IMR-90 (cell line): ENCODE results near the gene UNC93B1. TPM values are rescaled to one million over a fixed set of nuclear protein-coding genes. Genes with fewer than 3 reads are reported as not detected.

Experiments used
- ATAC-seq: fragments of 200-7000 bp; cut with Tn5 transposase; 2 replicates; pipeline ENCODE4 v1.9.1; 2020; ENCODE audit warnings: low read depth, mild to moderate bottlenecking, moderate library complexity
- BruUV-seq: library from RNA; stranded (reverse); fragments of 400-500 nt; replicated peaks from 2 replicates; lab custom pipeline; 2021; lab: Mats Ljungman, UMichigan
- CTCF ChIA-PET: fragments of 300-600 bp; formaldehyde crosslinking; extraction: SDS; loops from one replicate; lab custom pipeline; 2021; ENCODE audit warnings: antibody characterized with exemption; lab: Yijun Ruan, JAX
- POLR2A ChIA-PET: fragments of 300-600 bp; sonication (Branson Sonifier 250); formaldehyde crosslinking; loops from one replicate; lab custom pipeline; 2022; ENCODE audit warnings: antibody characterized with exemption; ENCODE audit not compliant: unreplicated experiment; lab: Charles Lee
- DNase-seq: peaks from one replicate; pipeline ENCODE4 v3.0.0; 2013
- H2AFZ ChIP-seq: replicated peaks from 2 replicates; pipeline ENCODE3; 2013; ENCODE audit warnings: low read length, mild to moderate bottlenecking; ENCODE audit not compliant: poor library complexity
- H2AK5ac ChIP-seq: 2 replicates; pipeline ENCODE4 v1.6.1; 2013; ENCODE audit warnings: low read depth, low read length, inconsistent platforms
- H2AK9ac ChIP-seq: replicated peaks from 2 replicates; pipeline ENCODE3; 2013; ENCODE audit warnings: mild to moderate bottlenecking, low read depth, low read length, moderate library complexity; ENCODE audit not compliant: poor library complexity
- H2BK120ac ChIP-seq: 2 replicates; pipeline ENCODE4 v1.6.1; 2013; ENCODE audit warnings: low read depth, low read length, inconsistent platforms
- H2BK15ac ChIP-seq: 3 replicates; pipeline ENCODE4 v1.6.1; 2013; ENCODE audit warnings: low read depth, low read length, inconsistent platforms
- H2BK20ac ChIP-seq: 2 replicates; pipeline ENCODE4 v1.6.1; 2013; ENCODE audit warnings: low read depth, mild to moderate bottlenecking, inconsistent platforms, low read length, moderate library complexity
- H2BK5ac ChIP-seq: 2 replicates; pipeline ENCODE4 v1.6.1; 2013; ENCODE audit warnings: mild to moderate bottlenecking, low read depth, low read length, inconsistent platforms; ENCODE audit not compliant: poor library complexity, severe bottlenecking
- H3K14ac ChIP-seq: replicated peaks from 2 replicates; pipeline ENCODE4 v1.6.1; 2013; ENCODE audit warnings: low read depth, low read length, inconsistent platforms
- H3K18ac ChIP-seq: 2 replicates; pipeline ENCODE4 v1.6.1; 2013; ENCODE audit warnings: low read depth, low read length, control low read depth
- H3K23ac ChIP-seq: 2 replicates; pipeline ENCODE4 v1.6.1; 2013; ENCODE audit warnings: low read depth, low read length, inconsistent platforms
- H3K27ac ChIP-seq: 2 replicates; pipeline ENCODE4 v1.5.1; 2013; ENCODE audit warnings: mild to moderate bottlenecking, control low read depth, low read length; ENCODE audit not compliant: insufficient read depth
- H3K27me3 ChIP-seq: 2 replicates; pipeline ENCODE4 v1.6.1; 2013; ENCODE audit warnings: low read length; ENCODE audit not compliant: control insufficient read depth, insufficient read depth
- H3K36me3 ChIP-seq: 2 replicates; pipeline ENCODE4 v1.6.1; 2013; ENCODE audit warnings: low read length, mixed read lengths; ENCODE audit not compliant: control insufficient read depth, insufficient read depth
- H3K4ac ChIP-seq: 2 replicates; pipeline ENCODE4 v1.6.1; 2013; ENCODE audit warnings: low read depth, low read length, inconsistent platforms
- H3K4me1 ChIP-seq: 2 replicates; pipeline ENCODE4 v1.6.1; 2013; ENCODE audit warnings: low read length, mixed read lengths; ENCODE audit not compliant: control insufficient read depth, insufficient read depth
- H3K4me2 ChIP-seq: 2 replicates; pipeline ENCODE4 v1.6.1; 2013; ENCODE audit warnings: low read depth, mild to moderate bottlenecking, control low read depth, low read length, moderate library complexity
- H3K4me3 ChIP-seq: 2 replicates; pipeline ENCODE4 v1.5.1; 2013; ENCODE audit warnings: low read depth, mild to moderate bottlenecking, control low read depth, low read length, moderate library complexity; ENCODE audit not compliant: insufficient read depth
- H3K56ac ChIP-seq: 2 replicates; pipeline ENCODE4 v1.6.1; 2013; ENCODE audit warnings: low read length, inconsistent platforms; ENCODE audit not compliant: insufficient read depth; ENCODE audit errors: extremely low read depth
- H3K79me1 ChIP-seq, 2 experiments: 2 replicates each; pipeline ENCODE4 v1.6.1; 2013; ENCODE audit warnings: low read length in 2 of 2, inconsistent platforms in 1 of 2, low read depth in 1 of 2
- H3K9ac ChIP-seq: 2 replicates; pipeline ENCODE4 v1.6.1; 2013; ENCODE audit warnings: low read depth, low read length, control low read depth
- H3K9me1 ChIP-seq: 2 replicates; pipeline ENCODE4 v1.6.1; 2013; ENCODE audit warnings: low read length, inconsistent platforms; ENCODE audit not compliant: insufficient read depth
- H3K9me3 ChIP-seq: 2 replicates; pipeline ENCODE4 v1.6.1; 2013; ENCODE audit warnings: low read length; ENCODE audit not compliant: control insufficient read depth, insufficient read depth
- H4K20me1 ChIP-seq: 2 replicates; pipeline ENCODE4 v1.6.1; 2013; ENCODE audit warnings: low read length, inconsistent platforms; ENCODE audit not compliant: insufficient read depth
- H4K5ac ChIP-seq: 2 replicates; pipeline ENCODE4 v1.6.1; 2013; ENCODE audit warnings: mild to moderate bottlenecking, low read depth, low read length, control low read depth
- H4K8ac ChIP-seq, 2 experiments: 2 replicates each; pipeline ENCODE4 v1.6.1; 2013; ENCODE audit warnings: low read depth in 2 of 2, low read length in 2 of 2, control low read depth in 1 of 2, inconsistent platforms in 1 of 2
- H4K91ac ChIP-seq: 2 replicates; pipeline ENCODE4 v1.6.1; 2013; ENCODE audit warnings: low read depth, low read length, inconsistent platforms; ENCODE audit not compliant: insufficient read depth
- BHLHE40 ChIP-seq: fragments of 150-350 bp; IDR thresholded peaks from 2 replicates; pipeline ENCODE4 v1.6.1; 2016; ENCODE audit warnings: mild to moderate bottlenecking, low read depth, low read length
- CEBPB ChIP-seq: IDR thresholded peaks from 2 replicates; pipeline ENCODE4 v1.6.1; 2012; ENCODE audit warnings: low read depth, low read length, improper control_type of control experiment
- CHD1 ChIP-seq: IDR thresholded peaks from 2 replicates; pipeline ENCODE4 v1.6.1; 2012; ENCODE audit warnings: low read depth, low read length, improper control_type of control experiment
- ELK1 ChIP-seq: fragments of 150-350 bp; IDR thresholded peaks from 2 replicates; pipeline ENCODE4 v1.6.1; 2016; ENCODE audit warnings: low read depth, mild to moderate bottlenecking, low read length, moderate library complexity, borderline replicate concordance
- FOS ChIP-seq: fragments of 150-350 bp; IDR thresholded peaks from 2 replicates; pipeline ENCODE4 v1.6.1; 2016; ENCODE audit warnings: low read depth, low read length
- MAFK ChIP-seq: IDR thresholded peaks from 2 replicates; pipeline ENCODE4 v1.6.1; 2012; ENCODE audit warnings: low read depth, low read length, improper control_type of control experiment
- MAZ ChIP-seq: IDR thresholded peaks from 2 replicates; pipeline ENCODE4 v1.6.1; 2012; ENCODE audit warnings: low read depth, mild to moderate bottlenecking, low read length, improper control_type of control experiment, moderate library complexity, borderline replicate concordance
- MXI1 ChIP-seq: IDR thresholded peaks from 2 replicates; pipeline ENCODE4 v1.6.1; 2012; ENCODE audit warnings: low read depth, mild to moderate bottlenecking, low read length, moderate library complexity, borderline replicate concordance
- NFE2L2 ChIP-seq: fragments of 150-350 bp; IDR thresholded peaks from 2 replicates; pipeline ENCODE4 v1.6.1; 2016; ENCODE audit warnings: low read depth, mild to moderate bottlenecking, low read length
- POLR2A ChIP-seq: IDR thresholded peaks from 2 replicates; pipeline ENCODE4 v1.6.1; 2012; ENCODE audit warnings: mild to moderate bottlenecking, low read depth, low read length
- RAD21 ChIP-seq: IDR thresholded peaks from 2 replicates; pipeline ENCODE4 v1.6.1; 2012; ENCODE audit warnings: low read length, improper control_type of control experiment
- RCOR1 ChIP-seq: IDR thresholded peaks from 2 replicates; pipeline ENCODE4 v1.6.1; 2012; ENCODE audit warnings: mild to moderate bottlenecking, low read length, improper control_type of control experiment; ENCODE audit not compliant: insufficient replicate concordance
- RFX5 ChIP-seq: IDR thresholded peaks from 2 replicates; pipeline ENCODE4 v1.8.0; 2012; ENCODE audit warnings: low read depth, mild to moderate bottlenecking, low read length, moderate library complexity
- SMC3 ChIP-seq: fragments of 150-350 bp; IDR thresholded peaks from 2 replicates; pipeline ENCODE4 v1.6.1; 2016; ENCODE audit warnings: low read depth, mild to moderate bottlenecking, antibody characterized with exemption, low read length, moderate library complexity
- WGBS, 2 experiments: methylation state at CpG; one replicate each; pipeline versions ENCODE4 v1.1.5 to v1.1.7; 2013; ENCODE audit warnings: missing lambda C conversion rate in 2 of 2; ENCODE audit not compliant: insufficient read length in 1 of 2; ENCODE audit errors: extremely low coverage in 2 of 2; 5-methylcytosine and 5-hydroxymethylcytosine counted together
- dilution Hi-C: fragments of 300-500 bp; cut with HindIII; formaldehyde crosslinking; loops from one replicate; pipeline ENCODE4 v1.14.3; 2018; ENCODE audit warnings: low sequenced_read_pairs; ENCODE audit not compliant: unreplicated experiment
- in situ Hi-C: fragments of 300-500 bp; cut with MboI; formaldehyde crosslinking; loops from 3 replicates; pipeline ENCODE4 v1.14.3; 2019; ENCODE audit warnings: low sequenced_read_pairs, inconsistent platforms, mixed read lengths
- intact Hi-C: fragments of 100-400 bp; cut with micrococcal nuclease; formaldehyde crosslinking; loops from 2 replicates; pipeline ENCODE4 v1.10.0; 2022
- polyA plus RNA-seq, 3 experiments: library from polyadenylated mRNA; depleted of rRNA; stranded (reverse); fragments of >200 nt; gene quantifications; 2 replicates each; pipeline ENCODE4 v1.2.3, GENCODE V29; 2012; ENCODE audit warnings: low replicate concordance in 1 of 3
- total RNA-seq: library from RNA; depleted of rRNA; stranded (reverse); fragments of >200 nt; gene quantifications from 2 replicates; pipeline ENCODE4 v1.2.3, GENCODE V29; 2012
- TF ChIP-seq, protein P1 (sequence below): conservative IDR thresholded peaks from 2 replicates; pipeline ENCODE4 v1.5.1; 2012; ENCODE audit warnings: mild to moderate bottlenecking, low read depth, low read length, improper control_type of control experiment
- TF ChIP-seq, protein P2 (sequence below): fragments of 150-350 bp; IDR thresholded peaks from 2 replicates; pipeline ENCODE4 v1.6.1; 2017; ENCODE audit warnings: mild to moderate bottlenecking, antibody characterized with exemption, low read length, low read depth

The UNC93B1 gene
- total and polyA plus RNA-seq, 2 of the 4 experiments (the other 2 are of a cell fraction) = 10.9 to 19.2 TPM

DNA sequence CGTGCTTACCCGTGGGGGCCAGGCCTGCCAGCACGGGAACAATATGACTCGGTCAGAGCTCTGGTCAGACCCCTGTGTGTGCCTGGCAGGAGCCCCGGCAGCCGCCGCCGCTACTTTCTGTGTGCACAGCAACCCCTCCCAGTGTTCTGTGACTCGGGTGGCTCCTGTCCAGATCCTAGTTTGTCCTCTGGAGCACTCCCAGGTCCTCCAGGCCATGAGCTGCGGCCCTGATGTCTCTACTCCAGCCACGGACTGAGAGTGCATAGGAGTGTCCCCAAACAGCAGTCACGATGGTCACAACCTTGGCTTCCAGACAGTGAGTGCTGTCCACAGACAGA is 29.8 kb upstream of the UNC93B1 start:
- 95% methylated on average over 8 of the region's 12 CpGs; no CpG with 5 or more reads in 1 of the 2 experiments for WGBS, 2 experiments
- in situ Hi-C loops = no loop called here

More for the DNA sequence above, 29.8 kb upstream of the UNC93B1 start:
- no peak overlapping the region for H4K5ac ChIP-seq
- peaks cover 23% of the 10 kb centered on the region for H3K4me1 ChIP-seq
- H2BK5ac ChIP-seq = no peak overlapping the region
- ChIA-PET POLR2A (no interaction called here), CTCF (no interaction called here)
- dilution Hi-C loops (no loop called here), intact Hi-C loops (no loop called here)
- H3K27ac ChIP-seq = no peak overlapping the region
- no peak overlapping the region for H3K14ac ChIP-seq
- no peak for TF ChIP-seq SMC3
- TF ChIP-seq NFE2L2 = no peak
- TF ChIP-seq MXI1 = no peak
- no peak for TF ChIP-seq FOS
- TF ChIP-seq ELK1 = no peak
- no peak for TF ChIP-seq CHD1
- TF ChIP-seq MAZ = no peak
- no peak for TF ChIP-seq RAD21
- no peak for TF ChIP-seq POLR2A
- TF ChIP-seq RCOR1 = no peak
- TF ChIP-seq RFX5 = no peak
- TF ChIP-seq MAFK = no peak
- TF ChIP-seq, protein P1, sequence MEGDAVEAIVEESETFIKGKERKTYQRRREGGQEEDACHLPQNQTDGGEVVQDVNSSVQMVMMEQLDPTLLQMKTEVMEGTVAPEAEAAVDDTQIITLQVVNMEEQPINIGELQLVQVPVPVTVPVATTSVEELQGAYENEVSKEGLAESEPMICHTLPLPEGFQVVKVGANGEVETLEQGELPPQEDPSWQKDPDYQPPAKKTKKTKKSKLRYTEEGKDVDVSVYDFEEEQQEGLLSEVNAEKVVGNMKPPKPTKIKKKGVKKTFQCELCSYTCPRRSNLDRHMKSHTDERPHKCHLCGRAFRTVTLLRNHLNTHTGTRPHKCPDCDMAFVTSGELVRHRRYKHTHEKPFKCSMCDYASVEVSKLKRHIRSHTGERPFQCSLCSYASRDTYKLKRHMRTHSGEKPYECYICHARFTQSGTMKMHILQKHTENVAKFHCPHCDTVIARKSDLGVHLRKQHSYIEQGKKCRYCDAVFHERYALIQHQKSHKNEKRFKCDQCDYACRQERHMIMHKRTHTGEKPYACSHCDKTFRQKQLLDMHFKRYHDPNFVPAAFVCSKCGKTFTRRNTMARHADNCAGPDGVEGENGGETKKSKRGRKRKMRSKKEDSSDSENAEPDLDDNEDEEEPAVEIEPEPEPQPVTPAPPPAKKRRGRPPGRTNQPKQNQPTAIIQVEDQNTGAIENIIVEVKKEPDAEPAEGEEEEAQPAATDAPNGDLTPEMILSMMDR = no peak
- TF ChIP-seq, protein P2, sequence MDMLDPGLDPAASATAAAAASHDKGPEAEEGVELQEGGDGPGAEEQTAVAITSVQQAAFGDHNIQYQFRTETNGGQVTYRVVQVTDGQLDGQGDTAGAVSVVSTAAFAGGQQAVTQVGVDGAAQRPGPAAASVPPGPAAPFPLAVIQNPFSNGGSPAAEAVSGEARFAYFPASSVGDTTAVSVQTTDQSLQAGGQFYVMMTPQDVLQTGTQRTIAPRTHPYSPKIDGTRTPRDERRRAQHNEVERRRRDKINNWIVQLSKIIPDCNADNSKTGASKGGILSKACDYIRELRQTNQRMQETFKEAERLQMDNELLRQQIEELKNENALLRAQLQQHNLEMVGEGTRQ = no peak
- TF ChIP-seq CEBPB = no peak
- no peak for TF ChIP-seq BHLHE40
- DNase-seq = no peak
- BruUV-seq = no TSS peak
- H2AFZ ChIP-seq = no peak overlapping the region
- H4K91ac ChIP-seq = no peak overlapping the region
- no peak overlapping the region for H2BK15ac ChIP-seq
- H3K79me1 ChIP-seq = peaks cover 28 to 59% of the 10 kb centered on the region in 2 experiments
- no peaks in the 10 kb centered on the region for H4K20me1 ChIP-seq
- H3K18ac ChIP-seq = no peak overlapping the region
- no peak overlapping the region for H3K9ac ChIP-seq
- H2BK120ac ChIP-seq = no peak overlapping the region
- H2BK20ac ChIP-seq = no peak overlapping the region
- H2AK5ac ChIP-seq = no peak overlapping the region
- H4K8ac ChIP-seq = no peak overlapping the region
- H3K4me2 ChIP-seq = no peak overlapping the region
- peak overlapping the region; percentile 39 for H2AK9ac ChIP-seq
- no peaks in the 10 kb centered on the region for H3K9me3 ChIP-seq
- H3K36me3 ChIP-seq = peaks cover 11% of the 10 kb centered on the region; the same call in 1 of the 2 replicates
- H3K9me1 ChIP-seq = peaks cover 2% of the 10 kb centered on the region
- H3K4me3 ChIP-seq = no peak overlapping the region
- no peak overlapping the region for H3K4ac ChIP-seq
- H3K27me3 ChIP-seq = no peaks in the 10 kb centered on the region
- H3K56ac ChIP-seq = no peak overlapping the region
- no peak for ATAC-seq
- no peak overlapping the region for H3K23ac ChIP-seq
